Measurements from ENCODE around the gene GRK5.

Gene GRK5

DNA sequence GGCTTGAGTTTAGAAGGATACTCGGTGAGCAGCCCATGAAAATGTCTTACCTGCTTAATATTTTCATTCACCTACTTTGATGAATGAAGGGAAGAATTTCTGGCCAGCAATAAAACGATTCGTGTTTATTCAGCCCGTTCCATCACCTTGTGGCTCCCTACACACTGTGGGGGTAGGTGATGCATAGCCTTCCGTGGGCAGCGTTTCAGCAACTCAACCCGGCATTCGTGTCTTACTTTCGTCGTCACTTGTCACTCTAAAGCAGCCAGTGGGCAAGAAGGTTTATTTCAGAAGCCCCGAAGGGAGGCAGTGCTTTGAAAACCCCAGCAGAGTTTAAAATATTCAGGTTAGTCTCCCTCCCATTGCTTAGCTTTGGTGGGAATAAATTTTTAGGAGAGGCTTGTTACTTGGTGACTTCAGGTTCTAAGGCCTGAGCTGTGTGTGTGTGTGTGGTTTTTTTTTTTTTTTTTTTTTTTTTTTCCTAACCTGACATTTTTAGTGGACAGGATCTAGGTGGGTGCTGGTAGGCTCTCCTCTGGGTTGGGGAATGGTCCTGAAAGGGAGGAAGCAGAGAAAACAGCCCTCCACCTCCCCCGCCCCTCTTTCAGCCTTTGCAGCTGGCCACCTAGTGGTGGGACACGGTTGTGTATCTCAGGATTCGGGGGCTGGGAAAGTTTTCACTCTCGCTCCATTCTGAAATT lies 1.8 kb downstream of the GRK5 start:
- TF ChIP-seq CTCF (conservative IDR thresholded peaks at IDR 0.05): peak; percentile 76

GRCh38 chr10:119209736-119210355 lies 2.5 kb downstream of the GRK5 start:
- TF ChIP-seq CTCF (conservative IDR thresholded peaks at IDR 0.05): peak; percentile 20
- H3K27ac ChIP-seq: no peak overlapping the region

More for the DNA sequence above, 1.8 kb downstream of the GRK5 start:
- no peak overlapping the region for H3K27ac ChIP-seq

- peak overlapping the region; percentile 71 for H3K27ac ChIP-seq
- TF ChIP-seq CTCF (conservative IDR thresholded peaks at IDR 0.05): no peak
Observed at GRCh38 chr10:119210633-119211032, 3.3 kb downstream of the GRK5 start.

GRCh38 chr10:119211176-119211575 lies 3.8 kb downstream of the GRK5 start:
- TF ChIP-seq CTCF (conservative IDR thresholded peaks at IDR 0.05): no peak

GRCh38 chr10:119211625-119212441 lies 4.5 kb downstream of the GRK5 start:
- no peak for TF ChIP-seq CTCF (conservative IDR thresholded peaks at IDR 0.05)
- peak overlapping the region; percentile 71 for H3K27ac ChIP-seq

More at GRCh38 chr10:119211176-119211575, 3.8 kb downstream of the GRK5 start:
- H3K27ac ChIP-seq: peak overlapping the region; percentile 71

DNA sequence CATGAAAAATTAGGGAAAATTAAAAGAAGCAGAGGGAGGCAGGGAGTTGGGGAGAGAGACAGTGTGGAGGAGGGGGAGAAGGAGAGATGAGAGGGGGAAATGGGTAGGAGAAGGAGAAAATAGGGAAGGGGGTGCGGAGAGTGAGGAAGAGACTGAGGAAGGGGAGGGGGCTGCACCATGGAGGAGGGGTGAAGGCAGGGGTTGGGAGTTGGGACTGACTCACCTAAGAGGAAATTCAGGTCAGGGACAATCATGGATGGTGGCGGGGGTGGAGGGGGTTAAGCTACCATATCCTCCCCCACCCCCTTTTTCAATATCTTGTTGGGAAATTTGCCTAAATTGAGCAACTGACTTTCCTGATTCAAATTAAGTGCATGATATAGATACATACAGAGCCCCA lies 8.0 kb downstream of the GRK5 start:
- TF ChIP-seq CTCF (conservative IDR thresholded peaks at IDR 0.05): no peak
- no peak overlapping the region for H3K27ac ChIP-seq

GRCh38 chr10:119216127-119216526 lies 8.8 kb downstream of the GRK5 start:
- H3K27ac ChIP-seq: no peak overlapping the region
- no peak for TF ChIP-seq CTCF (conservative IDR thresholded peaks at IDR 0.05)
